Trophoblast cell (in vitro differentiated cells and primary cell): ENCODE data around the gene C10orf120.

Source experiments
- DNase-seq, 2 donors: peaks; one replicate each; pipeline ENCODE4 v3.0.0-alpha.2; 2016
- H2AFZ ChIP-seq: 2 replicates; pipeline ENCODE4 v1.6.1; 2013; ENCODE audit warnings: low read length, moderate library complexity, mild to moderate bottlenecking; ENCODE audit not compliant: insufficient read depth, poor library complexity
- H2AK5ac ChIP-seq: 2 replicates; pipeline ENCODE4 v1.6.1; 2013; ENCODE audit warnings: mild to moderate bottlenecking, low read length
- H2BK120ac ChIP-seq: 2 replicates; pipeline ENCODE4 v1.6.1; 2013; ENCODE audit warnings: low read length, mild to moderate bottlenecking, moderate library complexity; ENCODE audit not compliant: insufficient read depth, poor library complexity
- H2BK12ac ChIP-seq: 2 replicates; pipeline ENCODE4 v1.6.1; 2013; ENCODE audit warnings: mild to moderate bottlenecking, low read length, moderate library complexity
- H2BK5ac ChIP-seq: 2 replicates; pipeline ENCODE4 v1.6.1; 2013; ENCODE audit warnings: low read length, low read depth, moderate library complexity, mild to moderate bottlenecking; ENCODE audit not compliant: poor library complexity
- H3K14ac ChIP-seq: 2 replicates; pipeline ENCODE4 v1.6.1; 2013; ENCODE audit warnings: mild to moderate bottlenecking, low read length
- H3K18ac ChIP-seq: 2 replicates; pipeline ENCODE4 v1.6.1; 2013; ENCODE audit warnings: mild to moderate bottlenecking, low read length
- H3K23ac ChIP-seq: 2 replicates; pipeline ENCODE4 v1.6.1; 2013; ENCODE audit warnings: low read length
- H3K27ac ChIP-seq: 2 replicates; pipeline ENCODE4 v1.5.1; 2013; ENCODE audit warnings: low read depth, mild to moderate bottlenecking, inconsistent platforms, low read length, moderate library complexity
- H3K27me3 ChIP-seq: 2 replicates; pipeline ENCODE4 v1.6.1; 2013; ENCODE audit warnings: inconsistent platforms, mild to moderate bottlenecking, low read length, moderate library complexity; ENCODE audit not compliant: insufficient read depth
- H3K36me3 ChIP-seq, 2 experiments: 1 replicate in 1 of 2; 2 replicates in 1 of 2; pipeline ENCODE4 v1.6.1; 2013; ENCODE audit warnings: low read length in 2 of 2, mild to moderate bottlenecking in 2 of 2, moderate library complexity in 1 of 2; ENCODE audit not compliant: insufficient read depth in 2 of 2, control insufficient read depth in 1 of 2
- H3K4ac ChIP-seq: 2 replicates; pipeline ENCODE4 v1.6.1; 2013; ENCODE audit warnings: low read depth, mild to moderate bottlenecking, low read length, moderate library complexity
- H3K4me1 ChIP-seq, 2 experiments: 1 replicate in 1 of 2; 2 replicates in 1 of 2; pipeline ENCODE4 v1.6.1; 2013; ENCODE audit warnings: low read length in 2 of 2, mild to moderate bottlenecking in 2 of 2, moderate library complexity in 1 of 2; ENCODE audit not compliant: insufficient read depth in 2 of 2, control insufficient read depth in 1 of 2
- H3K4me2 ChIP-seq: 2 replicates; pipeline ENCODE4 v1.6.1; 2013; ENCODE audit warnings: inconsistent platforms, mild to moderate bottlenecking, low read length, moderate library complexity
- H3K4me3 ChIP-seq: 2 replicates; pipeline ENCODE4 v1.5.1; 2013; ENCODE audit warnings: mild to moderate bottlenecking, low read depth, low read length, inconsistent platforms
- H3K79me1 ChIP-seq: one replicate; pipeline ENCODE4 v1.6.1; 2013; ENCODE audit warnings: low read length
- H3K79me2 ChIP-seq: 2 replicates; pipeline ENCODE4 v1.6.1; 2013; ENCODE audit warnings: low read length, mild to moderate bottlenecking; ENCODE audit not compliant: control insufficient read depth, insufficient read depth, poor library complexity
- H3K9ac ChIP-seq: 2 replicates; pipeline ENCODE4 v1.6.1; 2013; ENCODE audit warnings: mild to moderate bottlenecking, low read length
- H3K9me3 ChIP-seq: 2 replicates; pipeline ENCODE4 v1.6.1; 2013; ENCODE audit warnings: low read depth, mild to moderate bottlenecking, control low read depth, inconsistent platforms, low read length; ENCODE audit not compliant: insufficient read depth
- H4K12ac ChIP-seq: 2 replicates; pipeline ENCODE4 v1.6.1; 2013; ENCODE audit warnings: low read depth, mild to moderate bottlenecking, low read length, moderate library complexity
- H4K8ac ChIP-seq: 2 replicates; pipeline ENCODE4 v1.6.1; 2013; ENCODE audit warnings: low read depth, mild to moderate bottlenecking, low read length, moderate library complexity
- H4K91ac ChIP-seq: one replicate; pipeline ENCODE4 v1.6.1; 2013; ENCODE audit warnings: low read depth, mild to moderate bottlenecking, low read length, moderate library complexity
- WGBS: extraction: QIAGEN DNeasy Blood & Tissue Kit; methylation state at CpG from one replicate; pipeline ENCODE4 v1.1.7; 2013; ENCODE audit warnings: missing lambda C conversion rate; ENCODE audit not compliant: insufficient read length, insufficient coverage; ENCODE audit errors: extremely low coverage; 5-methylcytosine and 5-hydroxymethylcytosine counted together

C10orf120 gene

DNA sequence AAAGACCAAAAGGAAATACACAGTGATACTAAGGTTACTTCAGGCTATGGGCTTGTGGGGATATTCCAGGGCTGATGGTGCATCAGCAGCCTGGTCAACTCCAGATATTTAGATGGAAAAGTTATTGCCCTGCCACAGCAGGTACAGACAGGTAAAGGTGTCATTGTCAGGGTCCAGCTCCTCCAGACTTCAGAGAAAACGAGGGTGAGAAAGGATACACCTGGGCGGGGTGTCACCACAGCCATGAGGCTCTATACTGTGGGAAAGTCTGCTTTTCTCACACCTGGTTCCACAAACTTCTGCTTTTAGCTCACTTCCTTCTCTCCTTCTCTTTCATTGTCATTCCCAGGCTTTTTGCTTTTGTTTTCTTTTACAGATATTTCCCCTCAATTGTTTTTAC lies 2.0 kb upstream of the C10orf120 start:
- H3K9me3 ChIP-seq = no peaks in the 10 kb centered on the region
- no peak for DNase-seq
- H3K4me2 ChIP-seq = no peak overlapping the region
- H3K4me1 ChIP-seq = no peaks in the 10 kb centered on the region
- H4K12ac ChIP-seq = no peak overlapping the region
- H3K23ac ChIP-seq = no peak overlapping the region
- H3K27me3 ChIP-seq = no peaks in the 10 kb centered on the region
- H3K14ac ChIP-seq = no peak overlapping the region
- no peak overlapping the region for H4K91ac ChIP-seq
- no peak overlapping the region for H2AK5ac ChIP-seq
- no peaks in the 10 kb centered on the region for H3K79me2 ChIP-seq
- no peaks in the 10 kb centered on the region for H3K36me3 ChIP-seq
- no peak overlapping the region for H2BK5ac ChIP-seq
- no peak overlapping the region for H4K8ac ChIP-seq
- no peaks in the 10 kb centered on the region for H3K79me1 ChIP-seq
- H2BK12ac ChIP-seq = no peak overlapping the region
- H3K27ac ChIP-seq = no peak overlapping the region
- no peak overlapping the region for H3K4me3 ChIP-seq
- no peak overlapping the region for H2BK120ac ChIP-seq
- no peak overlapping the region for H3K4ac ChIP-seq
- H3K9ac ChIP-seq = no peak overlapping the region
- H2AFZ ChIP-seq = no peak overlapping the region
- no peak overlapping the region for H3K18ac ChIP-seq
- whole genome bisulfite sequencing = no CpG with 5 or more reads among the region's 2 CpGs

DNA sequence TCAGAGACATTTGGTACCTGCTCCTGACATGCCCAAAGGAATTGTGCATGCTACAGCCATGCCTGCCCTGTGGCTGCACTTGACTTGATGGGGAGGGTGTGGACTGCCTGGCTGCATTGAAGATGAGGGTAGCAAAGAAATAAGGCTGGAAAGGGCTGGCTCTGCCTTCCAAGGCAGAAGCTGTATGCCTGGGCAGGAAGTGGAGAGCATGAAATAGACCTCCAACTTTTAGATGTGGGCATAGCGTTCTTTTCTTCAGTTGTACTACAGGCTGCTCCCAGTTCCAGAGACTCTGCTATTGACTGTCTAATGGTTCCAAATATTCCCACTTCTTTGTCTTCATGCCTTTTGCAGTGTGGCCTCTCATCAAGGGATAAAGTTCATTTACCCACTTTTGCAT lies 3.0 kb downstream of the C10orf120 start:
- no peaks in the 10 kb centered on the region for H3K36me3 ChIP-seq
- H2BK5ac ChIP-seq = no peak overlapping the region
- no CpG with 5 or more reads among the region's 1 CpG for WGBS
- no peak overlapping the region for H3K23ac ChIP-seq
- no peak overlapping the region for H3K9ac ChIP-seq
- no peak overlapping the region for H3K4me2 ChIP-seq
- H4K12ac ChIP-seq = no peak overlapping the region
- H2AFZ ChIP-seq = no peak overlapping the region
- H3K14ac ChIP-seq = no peak overlapping the region
- no peak overlapping the region for H2AK5ac ChIP-seq
- no peak overlapping the region for H2BK12ac ChIP-seq
- no peak for DNase-seq
- H3K79me2 ChIP-seq = no peaks in the 10 kb centered on the region
- no peak overlapping the region for H3K4ac ChIP-seq
- no peaks in the 10 kb centered on the region for H3K9me3 ChIP-seq
- no peak overlapping the region for H3K27ac ChIP-seq
- H2BK120ac ChIP-seq = no peak overlapping the region
- H4K91ac ChIP-seq = no peak overlapping the region
- no peak overlapping the region for H3K4me3 ChIP-seq
- no peaks in the 10 kb centered on the region for H3K4me1 ChIP-seq
- H4K8ac ChIP-seq = no peak overlapping the region
- H3K79me1 ChIP-seq = no peaks in the 10 kb centered on the region
- H3K27me3 ChIP-seq = no peaks in the 10 kb centered on the region
- H3K18ac ChIP-seq = no peak overlapping the region

DNA sequence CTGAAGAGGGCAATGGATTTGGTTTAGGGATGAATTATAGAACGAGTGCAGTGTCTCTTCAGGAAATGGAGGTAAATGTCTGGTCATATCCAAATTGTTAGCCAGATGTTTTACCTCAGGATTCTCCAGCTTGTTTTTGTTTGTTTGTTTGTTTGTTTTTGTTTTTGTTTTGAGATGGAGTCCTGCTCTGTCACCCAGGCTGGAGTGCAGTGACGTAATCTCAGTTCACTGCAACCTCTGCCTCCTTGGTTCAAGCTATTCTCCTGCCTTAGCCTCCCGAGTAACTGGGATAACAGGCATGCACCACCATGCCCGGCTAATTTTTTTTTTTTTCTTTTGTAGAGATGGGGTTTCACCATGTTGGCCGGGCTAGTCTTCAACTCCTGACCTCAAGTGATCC lies 6.9 kb downstream of the C10orf120 start:
- DNase-seq = no peak
- Histone ChIP-seq H2AK5ac (no peak overlapping the region), H3K36me3 (no peaks in the 10 kb centered on the region), H4K91ac (no peak overlapping the region), H3K4ac (no peak overlapping the region), H2BK5ac (no peak overlapping the region), H3K14ac (no peak overlapping the region), H3K79me2 (no peaks in the 10 kb centered on the region), H4K8ac (no peak overlapping the region), H3K27ac (no peak overlapping the region), H4K12ac (no peak overlapping the region), H2BK120ac (no peak overlapping the region), H2AFZ (no peak overlapping the region), H3K4me1 (peaks cover 3 to 4% of the 10 kb centered on the region in 2 experiments), H3K18ac (no peak overlapping the region), H3K9me3 (no peaks in the 10 kb centered on the region), H3K4me3 (no peak overlapping the region), H2BK12ac (no peak overlapping the region), H3K4me2 (no peak overlapping the region), H3K9ac (no peak overlapping the region), H3K79me1 (no peaks in the 10 kb centered on the region), H3K23ac (no peak overlapping the region), H3K27me3 (no peaks in the 10 kb centered on the region)
- WGBS = no CpG with 5 or more reads among the region's 5 CpGs

DNA sequence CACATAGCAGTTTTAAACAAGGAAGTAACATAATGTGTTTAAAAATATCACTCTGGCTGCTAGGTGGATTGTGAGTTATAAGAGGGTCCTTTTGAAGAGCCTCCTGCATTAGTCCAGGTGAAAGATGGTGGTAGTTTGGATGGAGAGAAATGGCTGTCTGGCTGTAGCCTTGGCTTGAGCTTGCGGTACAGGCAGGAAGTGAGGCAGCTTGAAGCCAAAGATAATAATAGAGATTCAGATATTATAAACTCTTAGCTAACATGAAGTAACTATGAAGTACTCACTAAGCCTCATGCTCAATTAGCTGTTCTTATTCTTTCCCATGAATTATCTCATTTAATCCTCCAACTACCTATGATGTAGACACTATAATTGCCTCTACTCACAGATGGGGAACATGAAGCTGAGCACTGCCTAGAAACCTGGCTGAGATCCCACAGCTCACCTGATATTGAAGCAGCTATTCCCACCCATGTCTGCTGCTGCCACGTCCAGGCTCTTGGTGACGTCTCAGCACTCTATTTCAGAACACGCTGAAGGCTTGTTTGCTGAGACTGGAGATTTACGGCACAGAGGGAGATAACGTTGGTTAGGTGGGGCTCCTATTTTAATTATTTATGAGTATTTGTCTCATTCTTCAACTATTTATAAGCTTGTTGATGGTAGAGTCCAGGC lies 10.4 kb downstream of the C10orf120 start:
- no peak overlapping the region for H2BK120ac ChIP-seq
- H3K14ac ChIP-seq = no peak overlapping the region
- H2BK12ac ChIP-seq = no peak overlapping the region
- H4K8ac ChIP-seq = no peak overlapping the region
- H4K91ac ChIP-seq = no peak overlapping the region
- H3K18ac ChIP-seq = no peak overlapping the region
- no peaks in the 10 kb centered on the region for H3K79me1 ChIP-seq
- no peak overlapping the region for H3K9ac ChIP-seq
- no peaks in the 10 kb centered on the region for H3K27me3 ChIP-seq
- peaks cover 1% of the 10 kb centered on the region for H3K9me3 ChIP-seq
- no peak overlapping the region for H3K23ac ChIP-seq
- no peak overlapping the region for H4K12ac ChIP-seq
- no peak for DNase-seq
- H2AFZ ChIP-seq = no peak overlapping the region
- no peaks in the 10 kb centered on the region for H3K79me2 ChIP-seq
- H3K36me3 ChIP-seq = no peaks in the 10 kb centered on the region
- peaks cover 3 to 4% of the 10 kb centered on the region in 2 experiments for H3K4me1 ChIP-seq
- no peak overlapping the region for H2AK5ac ChIP-seq
- no peak overlapping the region for H3K27ac ChIP-seq
- no peak overlapping the region for H3K4me2 ChIP-seq
- no CpG with 5 or more reads among the region's 6 CpGs for WGBS
- H3K4me3 ChIP-seq = no peak overlapping the region
- no peak overlapping the region for H2BK5ac ChIP-seq
- H3K4ac ChIP-seq = no peak overlapping the region
